Omental fat pad (tissue), 4 donors: Measurements from ENCODE around the gene RGS17. TPM values are rescaled to one million over a fixed set of nuclear protein-coding genes. Genes with fewer than 3 reads are reported as not detected.

Source experiments
- ATAC-seq: fragments of 150-250 bp; one replicate; pipeline ENCODE4 v1.9.1; 2016; ENCODE audit warnings: mild to moderate bottlenecking, moderate library complexity; ENCODE audit not compliant: low FRiP score
- DNase-seq: peaks from one replicate; pipeline ENCODE4 v3.0.0-alpha.2; 2019; ENCODE audit warnings: low spot score
- total RNA-seq, 4 donors: library from RNA; depleted of rRNA; stranded (reverse); fragments of >200 nt; gene quantifications; one replicate each; pipeline ENCODE4 v1.1.0, GENCODE V29; 2016
- TF ChIP-seq, protein P1 (sequence below), 3 donors: fragments of 450-650 bp; IDR thresholded peaks; one replicate each; pipeline ENCODE4 v1.5.1; 2016 to 2017; ENCODE audit warnings: antibody characterized with exemption in 3 of 3, mild to moderate bottlenecking in 3 of 3, moderate library complexity in 2 of 3

Gene RGS17
- 1 to 10 TPM in 3 of 4 donors, under 1 TPM in 1; 0.47 to 7.4 (median 3.0) TPM for total RNA-seq

DNA sequence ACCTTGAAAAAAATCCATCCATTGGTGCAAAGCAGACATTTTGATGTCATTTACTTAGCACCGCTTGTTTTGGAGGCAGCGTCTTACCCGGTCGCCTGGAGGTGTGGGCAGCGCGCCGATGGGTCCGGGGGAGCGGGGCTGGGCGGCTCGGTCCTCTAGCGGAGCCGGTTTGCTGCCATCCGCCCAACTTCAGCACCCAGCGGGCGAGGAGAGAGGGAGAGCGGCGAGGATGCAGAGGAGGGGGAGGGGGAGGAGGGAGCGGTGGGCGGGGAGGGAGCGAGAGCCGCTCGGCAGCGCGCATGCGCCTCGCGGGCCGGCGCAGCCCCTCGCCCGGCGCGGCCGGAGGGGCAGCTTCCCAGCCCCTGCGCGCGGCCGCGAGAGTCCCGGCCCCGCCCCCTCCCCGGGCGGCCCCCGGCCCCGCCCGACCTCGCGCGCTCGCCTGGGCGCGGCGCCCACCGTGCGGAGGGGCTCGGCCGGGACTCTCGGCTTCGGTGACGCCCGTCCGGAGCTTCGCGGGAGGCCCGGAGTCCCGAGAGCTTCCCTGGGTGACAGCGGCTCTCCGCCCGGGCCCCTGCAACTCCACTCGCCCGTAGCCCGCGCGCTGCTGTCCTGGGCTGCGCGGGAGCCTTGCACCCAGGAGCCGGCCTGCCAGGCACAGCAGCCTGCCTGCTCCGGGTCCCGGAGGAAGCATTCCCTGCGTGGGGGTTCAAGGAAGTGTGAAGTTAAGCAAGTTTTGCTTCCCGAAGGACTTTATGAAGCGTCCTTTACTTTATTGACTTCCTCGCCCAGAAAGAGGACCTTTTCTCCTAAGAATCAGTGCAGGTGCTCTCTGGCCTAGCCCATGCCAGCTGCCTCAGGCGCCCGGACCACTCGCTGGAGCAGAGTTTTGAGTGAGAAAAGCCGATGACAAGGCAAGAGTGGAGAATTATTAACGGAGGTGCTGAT is at the start of gene RGS17:
Gene RGS17, minus strand, starts transcription at position 246 of the 945 bp plus-strand sequence. CDS start 87,264 bp downstream, outside the sequence.
- DNase-seq: no peak
- TF ChIP-seq, protein P1, sequence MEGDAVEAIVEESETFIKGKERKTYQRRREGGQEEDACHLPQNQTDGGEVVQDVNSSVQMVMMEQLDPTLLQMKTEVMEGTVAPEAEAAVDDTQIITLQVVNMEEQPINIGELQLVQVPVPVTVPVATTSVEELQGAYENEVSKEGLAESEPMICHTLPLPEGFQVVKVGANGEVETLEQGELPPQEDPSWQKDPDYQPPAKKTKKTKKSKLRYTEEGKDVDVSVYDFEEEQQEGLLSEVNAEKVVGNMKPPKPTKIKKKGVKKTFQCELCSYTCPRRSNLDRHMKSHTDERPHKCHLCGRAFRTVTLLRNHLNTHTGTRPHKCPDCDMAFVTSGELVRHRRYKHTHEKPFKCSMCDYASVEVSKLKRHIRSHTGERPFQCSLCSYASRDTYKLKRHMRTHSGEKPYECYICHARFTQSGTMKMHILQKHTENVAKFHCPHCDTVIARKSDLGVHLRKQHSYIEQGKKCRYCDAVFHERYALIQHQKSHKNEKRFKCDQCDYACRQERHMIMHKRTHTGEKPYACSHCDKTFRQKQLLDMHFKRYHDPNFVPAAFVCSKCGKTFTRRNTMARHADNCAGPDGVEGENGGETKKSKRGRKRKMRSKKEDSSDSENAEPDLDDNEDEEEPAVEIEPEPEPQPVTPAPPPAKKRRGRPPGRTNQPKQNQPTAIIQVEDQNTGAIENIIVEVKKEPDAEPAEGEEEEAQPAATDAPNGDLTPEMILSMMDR (IDR thresholded peaks at IDR 0.05): no peak
- peak; percentile 79 for ATAC-seq

DNA sequence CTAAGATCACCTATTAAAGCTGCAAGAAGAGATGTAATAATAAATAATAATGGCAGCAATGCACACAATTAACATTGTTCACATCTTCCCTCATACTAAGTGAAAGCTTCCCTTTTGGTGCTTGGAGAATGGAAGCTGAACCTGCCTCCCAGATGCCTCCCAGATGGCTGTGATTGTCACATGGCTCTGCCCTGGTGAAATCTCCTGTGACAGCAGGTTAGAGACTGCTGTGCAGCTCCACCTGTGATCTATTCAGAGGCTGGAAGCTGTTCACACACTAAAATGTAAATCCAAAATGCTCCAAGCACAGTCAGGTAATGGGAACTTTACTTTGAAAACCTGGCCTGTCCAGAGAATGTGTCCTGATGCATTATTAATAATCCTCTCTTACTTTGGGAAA is 41.7 kb upstream of the RGS17 start:
- TF ChIP-seq, protein P1 (IDR thresholded peaks at IDR 0.05): no peak
- no peak for DNase-seq
- no peak for ATAC-seq

DNA sequence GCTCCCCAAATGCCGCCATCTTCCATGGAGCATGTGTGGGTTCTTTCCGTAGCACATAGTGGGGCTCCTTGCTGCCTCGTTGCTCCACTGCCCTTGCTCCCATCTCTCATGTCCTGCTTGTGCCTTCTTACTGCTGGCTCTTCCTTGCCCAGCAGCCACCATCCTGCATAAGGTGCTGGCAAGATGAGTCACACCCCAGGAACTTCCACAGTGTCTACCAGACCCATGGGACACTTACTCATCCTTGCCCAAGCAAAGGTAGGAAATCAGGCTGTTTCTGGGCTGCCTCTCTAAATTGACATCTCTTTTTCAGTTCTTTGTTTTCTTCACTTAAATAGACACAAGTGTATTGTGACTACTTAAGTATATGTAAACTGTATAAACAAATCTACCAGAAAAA is 39.4 kb upstream of the RGS17 start:
- ATAC-seq (no peak), DNase-seq (no peak)
- TF ChIP-seq, protein P1 (IDR thresholded peaks at IDR 0.05): no peak

DNA sequence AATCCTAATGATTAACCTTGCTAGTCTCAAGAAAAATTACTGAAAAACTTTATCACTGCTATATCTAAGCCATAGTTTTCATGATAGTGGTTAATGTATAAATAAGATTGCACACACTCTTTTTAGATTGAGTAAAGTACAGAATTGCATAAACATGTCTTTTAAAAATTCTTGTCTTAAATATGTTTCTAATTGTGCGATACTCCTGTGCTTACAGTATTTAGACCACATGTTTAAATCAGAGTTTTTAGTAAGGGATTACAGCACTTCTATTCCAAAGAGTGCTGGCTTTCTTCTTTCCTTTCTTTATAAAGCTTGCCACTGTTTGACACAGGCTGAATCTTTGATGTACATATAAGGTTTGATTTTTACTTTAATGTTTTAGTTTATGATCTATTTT is 36.8 kb upstream of the RGS17 start:
- no peak for DNase-seq
- TF ChIP-seq, protein P1 (IDR thresholded peaks at IDR 0.05): no peak
- no peak for ATAC-seq

DNA sequence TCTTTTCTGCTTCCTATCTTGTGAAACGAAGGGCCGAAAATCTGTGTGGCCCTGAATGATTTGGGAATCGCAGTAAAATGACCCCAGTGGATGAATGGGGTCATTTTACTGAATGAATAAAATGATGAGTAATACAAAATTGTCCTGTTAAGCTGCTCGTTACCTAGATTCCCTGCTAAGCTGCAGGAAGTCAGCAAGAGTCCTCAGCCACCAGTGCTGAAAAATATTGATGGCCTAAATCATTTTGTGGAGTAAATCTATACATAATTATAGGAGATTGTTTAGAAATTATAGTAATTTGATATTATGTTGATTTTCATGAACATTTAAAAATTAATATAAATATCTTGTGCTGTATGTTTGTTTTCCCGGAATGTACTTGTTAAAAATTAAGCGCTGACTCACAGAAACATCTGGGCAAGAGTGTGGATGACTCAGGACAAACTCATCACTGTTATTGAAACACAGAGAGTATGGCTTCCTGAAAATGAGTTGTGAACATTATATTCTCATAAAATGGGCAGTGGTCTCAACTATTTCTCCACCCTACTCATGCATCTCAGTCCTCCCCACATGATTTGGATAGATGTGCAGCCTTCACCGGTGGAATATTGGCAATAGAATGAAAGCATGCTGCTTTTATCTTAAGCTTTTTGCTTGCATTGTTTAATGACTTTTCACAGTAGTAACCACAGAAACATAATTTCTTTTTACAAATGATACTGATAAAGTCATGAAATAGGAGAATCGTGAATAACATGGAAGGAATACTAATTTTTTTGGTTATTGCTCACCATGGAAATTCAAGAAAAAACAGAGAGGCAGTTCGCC is 36.2 kb upstream of the RGS17 start:
- DNase-seq (no peak), ATAC-seq (peak; percentile 94)
- TF ChIP-seq, protein P1 (IDR thresholded peaks at IDR 0.05): no peak

- ATAC-seq (no peak), DNase-seq (no peak)
- TF ChIP-seq, protein P1 (IDR thresholded peaks at IDR 0.05): no peak
Observed at GRCh38 chr6:153162646-153163045, 31.6 kb upstream of the RGS17 start.
